GM23338 (cell line): Measurements from ENCODE around the gene CCDC68. TPM values are rescaled to one million over a fixed set of nuclear protein-coding genes. Genes with fewer than 3 reads are reported as not detected.

Experiments
- ATAC-seq: fragments of 200-7000 bp; cut with Tn5 transposase; 3 replicates; pipeline ENCODE4 v1.9.1; 2020
- DNase-seq: peaks from one replicate; pipeline ENCODE4 v3.0.0-alpha.2; 2015; ENCODE audit warnings: low spot score
- H2AFZ ChIP-seq: fragments of 200-600 bp; sonication (generic); 2 replicates; pipeline ENCODE4 v1.8.0; 2016; ENCODE audit warnings: antibody characterized with exemption, mild to moderate bottlenecking, moderate library complexity
- H3F3A ChIP-seq: fragments of 200-600 bp; sonication (generic); replicated peaks from 2 replicates; pipeline ENCODE4 v1.8.0; 2017; ENCODE audit warnings: antibody characterized with exemption, mixed run types, low read depth
- H3K27ac ChIP-seq: fragments of 200-600 bp; sonication (generic); 2 replicates; pipeline ENCODE4 v1.6.1; 2016; ENCODE audit warnings: low read depth
- H3K27me3 ChIP-seq: fragments of 200-600 bp; sonication (generic); 2 replicates; pipeline ENCODE4 v1.8.0; 2016; ENCODE audit warnings: mild to moderate bottlenecking, mixed run types, moderate library complexity; ENCODE audit not compliant: insufficient read depth
- H3K36me3 ChIP-seq: fragments of 200-600 bp; sonication (generic); 2 replicates; pipeline ENCODE4 v1.8.0; 2016; ENCODE audit warnings: mild to moderate bottlenecking; ENCODE audit not compliant: insufficient read depth
- H3K4me1 ChIP-seq: fragments of 200-600 bp; sonication (generic); 2 replicates; pipeline ENCODE4 v1.8.0; 2016; ENCODE audit warnings: mild to moderate bottlenecking, moderate library complexity; ENCODE audit not compliant: insufficient read depth
- H3K4me2 ChIP-seq: fragments of 200-600 bp; sonication (generic); 2 replicates; pipeline ENCODE4 v1.7.1; 2017; ENCODE audit warnings: mixed run types
- H3K4me3 ChIP-seq: fragments of 200-600 bp; sonication (generic); 2 replicates; pipeline ENCODE4 v1.6.1; 2016; ENCODE audit warnings: mixed run types
- H3K79me2 ChIP-seq: fragments of 200-600 bp; sonication (generic); replicated peaks from 2 replicates; pipeline ENCODE4 v1.8.0; 2017; ENCODE audit warnings: mild to moderate bottlenecking; ENCODE audit not compliant: insufficient read depth
- H3K9me2 ChIP-seq: fragments of 200-600 bp; sonication (generic); 2 replicates; pipeline ENCODE4 v1.8.0; 2017; ENCODE audit not compliant: insufficient read depth
- H4K20me1 ChIP-seq: fragments of 200-600 bp; sonication (generic); replicated peaks from 2 replicates; pipeline ENCODE4 v1.8.0; 2017; ENCODE audit warnings: mild to moderate bottlenecking; ENCODE audit not compliant: insufficient read depth
- H3K27ac Mint-ChIP-seq: 2 replicates; pipeline ENCODE4 v1.8.0; 2020; ENCODE audit warnings: inconsistent platforms, mild to moderate bottlenecking, moderate library complexity, mixed read lengths
- H3K27me3 Mint-ChIP-seq: 3 replicates; pipeline ENCODE4 v1.8.0; 2022; ENCODE audit warnings: low read depth, mild to moderate bottlenecking, moderate library complexity, mixed read lengths, inconsistent platforms; ENCODE audit not compliant: insufficient read depth, poor library complexity
- H3K36me3 Mint-ChIP-seq: 3 replicates; pipeline ENCODE4 v1.8.0; 2021; ENCODE audit warnings: low read depth, mild to moderate bottlenecking, inconsistent platforms, moderate library complexity, mixed read lengths
- H3K4me1 Mint-ChIP-seq: 3 replicates; pipeline ENCODE4 v1.8.0; 2020; ENCODE audit warnings: mild to moderate bottlenecking, inconsistent platforms, mixed read lengths
- H3K4me3 Mint-ChIP-seq: 3 replicates; pipeline ENCODE4 v1.8.0; 2021; ENCODE audit warnings: moderate library complexity, mild to moderate bottlenecking, inconsistent platforms, mixed read lengths
- H3K9me3 Mint-ChIP-seq: 3 replicates; pipeline ENCODE4 v1.8.0; 2020; ENCODE audit warnings: moderate library complexity, mild to moderate bottlenecking, inconsistent platforms, mixed read lengths
- CREB1 ChIP-seq: fragments of 250-450 bp; sonication (Bioruptor Pico); IDR thresholded peaks from 2 replicates; pipeline ENCODE4 v1.5.0; 2020; ENCODE audit warnings: low read depth, mild to moderate bottlenecking, moderate library complexity
- EZH2 ChIP-seq: fragments of 200-600 bp; sonication (generic); IDR thresholded peaks from one replicate; pipeline ENCODE4 v1.8.0; 2017; ENCODE audit warnings: antibody characterized with exemption, mild to moderate bottlenecking, low read depth; ENCODE audit not compliant: unreplicated experiment
- EZH2phosphoT487 ChIP-seq: fragments of 200-600 bp; sonication (generic); IDR thresholded peaks from one replicate; pipeline ENCODE4 v1.8.1; 2018; ENCODE audit warnings: antibody characterized with exemption; ENCODE audit not compliant: unreplicated experiment
- JUNB ChIP-seq: IDR thresholded peaks from one replicate; pipeline ENCODE4 v1.6.1; 2016; ENCODE audit warnings: antibody characterized with exemption; ENCODE audit not compliant: unreplicated experiment
- NANOG ChIP-seq: IDR thresholded peaks from 2 replicates; pipeline ENCODE4 v1.6.1; 2016; ENCODE audit warnings: antibody characterized with exemption, borderline replicate concordance
- POLR2AphosphoS5 ChIP-seq: IDR thresholded peaks from 2 replicates; pipeline ENCODE4 v1.6.1; 2016; ENCODE audit warnings: antibody characterized with exemption, low read depth
- STAT1 ChIP-seq: IDR thresholded peaks from one replicate; pipeline ENCODE4 v1.6.1; 2016; ENCODE audit warnings: antibody characterized with exemption; ENCODE audit not compliant: unreplicated experiment
- ZNF114 ChIP-seq: fragments of 250-450 bp; sonication (Bioruptor Pico); IDR thresholded peaks from 2 replicates; pipeline ENCODE4 v1.5.0; 2020; ENCODE audit warnings: mild to moderate bottlenecking, moderate library complexity
- ZNF331 ChIP-seq: fragments of 250-450 bp; sonication (Bioruptor Pico); IDR thresholded peaks from 2 replicates; pipeline ENCODE4 v1.5.0; 2020; ENCODE audit warnings: low read depth, mild to moderate bottlenecking, moderate library complexity
- polyA plus RNA-seq: library from polyadenylated mRNA; unstranded; fragments of >200 nt; fragmentation: Nextera tagmentation; extraction: Ambion mirVana; gene quantifications from 2 replicates; pipeline ENCODE4 v1.2.1, GENCODE V29; 2016
- total RNA-seq: library from RNA; depleted of rRNA; stranded (reverse); fragments of >200 nt; shearing (Covaris generic); gene quantifications from 2 replicates; pipeline ENCODE4 v1.2.3, GENCODE V29; 2014
- TF ChIP-seq, protein P1 (sequence below), 2 experiments: fragments of 200-600 bp in 1 of 2; sonication (generic) in 1 of 2; conservative IDR thresholded peaks; 2 replicates each; pipeline versions ENCODE4 v1.5.1 to v1.6.1; 2016 to 2017; ENCODE audit warnings: antibody characterized with exemption in 2 of 2, low read depth in 2 of 2, mild to moderate bottlenecking in 2 of 2, moderate library complexity in 1 of 2
- TF ChIP-seq, protein P2 (sequence below): IDR thresholded peaks from 2 replicates; pipeline ENCODE4 v1.6.1; 2016; ENCODE audit warnings: antibody characterized with exemption
- TF ChIP-seq, protein P3 (sequence below): IDR thresholded peaks from one replicate; pipeline ENCODE4 v1.6.1; 2018; ENCODE audit warnings: antibody characterized with exemption; ENCODE audit not compliant: unreplicated experiment

CCDC68 gene
- total and polyA plus RNA-seq, 2 experiments from 2014 or later = 1.6 to 3.7 TPM

DNA sequence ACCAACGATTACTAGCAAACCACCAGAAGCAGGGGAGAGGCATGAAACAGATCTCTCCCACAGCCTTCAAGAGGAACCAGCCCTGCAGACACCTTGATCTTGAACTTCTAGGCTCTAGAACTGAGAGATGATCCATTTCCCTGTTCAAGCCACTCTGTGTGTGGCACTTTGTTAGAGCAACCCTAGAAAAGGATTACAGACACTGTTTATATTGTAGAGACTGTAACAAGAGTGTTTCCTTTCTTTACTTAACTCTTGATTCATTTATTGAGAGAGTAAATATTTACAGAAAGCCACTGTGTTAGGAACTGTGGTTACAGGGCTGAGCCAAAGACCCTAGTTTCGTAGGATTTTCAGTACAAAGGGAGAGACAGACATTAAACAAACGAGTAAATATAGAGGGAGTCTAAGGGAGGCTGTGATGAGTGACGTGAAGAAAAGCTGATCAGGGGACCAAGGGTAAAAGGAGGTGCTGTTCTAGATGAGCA, 10.9 kb downstream of the CCDC68 start:
- H3F3A ChIP-seq = no peaks in the 10 kb centered on the region
- no peak for TF ChIP-seq NANOG
- TF ChIP-seq EZH2phosphoT487 = no peak
- no peaks in the 10 kb centered on the region for H3K36me3 ChIP-seq
- no peak overlapping the region for H2AFZ ChIP-seq
- no peak for ATAC-seq
- Mint-ChIP-seq H3K4me3 (no peak overlapping the region), H3K27me3 (no peaks in the 10 kb centered on the region), H3K4me1 (no peaks in the 10 kb centered on the region), H3K36me3 (no peaks in the 10 kb centered on the region), H3K27ac (no peak overlapping the region), H3K9me3 (no peaks in the 10 kb centered on the region)
- no peak overlapping the region for H3K4me2 ChIP-seq
- H3K4me1 ChIP-seq = no peaks in the 10 kb centered on the region
- no peak overlapping the region for H3K27ac ChIP-seq
- no peaks in the 10 kb centered on the region for H3K79me2 ChIP-seq
- DNase-seq = no peak
- no peak overlapping the region for H3K4me3 ChIP-seq
- no peaks in the 10 kb centered on the region for H3K9me2 ChIP-seq
- no peaks in the 10 kb centered on the region for H4K20me1 ChIP-seq
- H3K27me3 ChIP-seq = no peaks in the 10 kb centered on the region

DNA sequence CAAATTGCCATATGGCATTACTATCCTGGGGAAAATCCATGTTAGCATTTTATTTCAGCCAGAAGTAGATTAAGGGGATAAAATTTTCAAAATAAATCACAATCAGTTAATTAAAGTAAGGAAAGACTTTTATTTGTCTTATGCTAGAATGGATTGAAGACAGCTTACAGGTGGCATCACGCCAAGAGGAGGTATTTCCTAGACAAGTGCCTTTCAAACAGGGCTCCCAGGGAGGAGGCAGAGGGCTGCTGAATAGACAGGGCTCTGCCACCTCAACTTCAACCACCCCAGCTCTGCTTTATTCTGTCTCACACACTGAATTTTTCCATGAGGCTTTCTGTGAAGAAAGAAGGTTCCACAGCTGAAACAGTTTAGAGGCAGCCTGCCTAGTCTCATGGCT, 12.2 kb downstream of the CCDC68 start:
- no peaks in the 10 kb centered on the region for H3K9me2 ChIP-seq
- Mint-ChIP-seq H3K4me3 (no peak overlapping the region), H3K9me3 (no peaks in the 10 kb centered on the region), H3K4me1 (no peaks in the 10 kb centered on the region), H3K27ac (no peak overlapping the region), H3K27me3 (no peaks in the 10 kb centered on the region), H3K36me3 (no peaks in the 10 kb centered on the region)
- no peak for DNase-seq
- no peaks in the 10 kb centered on the region for H3K27me3 ChIP-seq
- no peak overlapping the region for H3K4me3 ChIP-seq
- H2AFZ ChIP-seq = no peak overlapping the region
- H3K4me2 ChIP-seq = no peak overlapping the region
- H3K79me2 ChIP-seq = no peaks in the 10 kb centered on the region
- ATAC-seq = no peak
- no peaks in the 10 kb centered on the region for H3K36me3 ChIP-seq
- H4K20me1 ChIP-seq = no peaks in the 10 kb centered on the region
- H3K27ac ChIP-seq = no peak overlapping the region
- no peaks in the 10 kb centered on the region for H3F3A ChIP-seq
- H3K4me1 ChIP-seq = no peaks in the 10 kb centered on the region
- no peak for TF ChIP-seq ZNF331
- TF ChIP-seq, protein P1, sequence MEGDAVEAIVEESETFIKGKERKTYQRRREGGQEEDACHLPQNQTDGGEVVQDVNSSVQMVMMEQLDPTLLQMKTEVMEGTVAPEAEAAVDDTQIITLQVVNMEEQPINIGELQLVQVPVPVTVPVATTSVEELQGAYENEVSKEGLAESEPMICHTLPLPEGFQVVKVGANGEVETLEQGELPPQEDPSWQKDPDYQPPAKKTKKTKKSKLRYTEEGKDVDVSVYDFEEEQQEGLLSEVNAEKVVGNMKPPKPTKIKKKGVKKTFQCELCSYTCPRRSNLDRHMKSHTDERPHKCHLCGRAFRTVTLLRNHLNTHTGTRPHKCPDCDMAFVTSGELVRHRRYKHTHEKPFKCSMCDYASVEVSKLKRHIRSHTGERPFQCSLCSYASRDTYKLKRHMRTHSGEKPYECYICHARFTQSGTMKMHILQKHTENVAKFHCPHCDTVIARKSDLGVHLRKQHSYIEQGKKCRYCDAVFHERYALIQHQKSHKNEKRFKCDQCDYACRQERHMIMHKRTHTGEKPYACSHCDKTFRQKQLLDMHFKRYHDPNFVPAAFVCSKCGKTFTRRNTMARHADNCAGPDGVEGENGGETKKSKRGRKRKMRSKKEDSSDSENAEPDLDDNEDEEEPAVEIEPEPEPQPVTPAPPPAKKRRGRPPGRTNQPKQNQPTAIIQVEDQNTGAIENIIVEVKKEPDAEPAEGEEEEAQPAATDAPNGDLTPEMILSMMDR (conservative IDR thresholded peaks at IDR 0.05; ENCODE audit: low read depth in 2 of 2) = no peak
- no peak for TF ChIP-seq EZH2phosphoT487

DNA sequence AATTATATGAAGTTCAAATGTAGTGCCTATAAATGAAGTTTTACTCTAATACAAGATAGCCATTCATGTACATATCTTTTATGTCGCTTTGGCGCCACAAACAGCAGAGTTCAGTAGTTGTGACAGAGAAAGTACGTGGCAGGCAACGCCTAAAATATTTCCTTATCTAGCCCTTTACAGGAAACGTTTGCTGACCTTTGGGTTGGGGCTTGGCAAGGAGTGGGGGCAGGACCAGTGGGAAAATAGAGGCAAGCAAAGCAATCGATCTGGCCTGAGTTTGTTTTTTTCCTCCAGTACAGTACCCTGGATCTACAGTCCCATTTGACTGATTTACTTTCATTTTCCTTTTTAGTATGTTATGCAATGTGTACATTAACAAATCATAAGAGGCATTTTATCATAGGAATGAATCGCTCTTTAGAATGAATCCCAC, 13.1 kb downstream of the CCDC68 start:
- no peaks in the 10 kb centered on the region for H3F3A ChIP-seq
- DNase-seq (no peak), ATAC-seq (no peak)
- no peaks in the 10 kb centered on the region for H3K36me3 Mint-ChIP-seq
- H3K4me3 ChIP-seq = no peak overlapping the region
- H3K27ac Mint-ChIP-seq = no peak overlapping the region
- H3K4me1 ChIP-seq = no peaks in the 10 kb centered on the region
- H3K4me3 Mint-ChIP-seq = no peak overlapping the region
- no peaks in the 10 kb centered on the region for H3K9me3 Mint-ChIP-seq
- no peaks in the 10 kb centered on the region for H3K4me1 Mint-ChIP-seq
- no peak overlapping the region for H3K4me2 ChIP-seq
- no peaks in the 10 kb centered on the region for H3K79me2 ChIP-seq
- no peaks in the 10 kb centered on the region for H3K27me3 Mint-ChIP-seq
- no peaks in the 10 kb centered on the region for H4K20me1 ChIP-seq
- no peaks in the 10 kb centered on the region for H3K9me2 ChIP-seq
- no peak overlapping the region for H2AFZ ChIP-seq
- H3K27ac ChIP-seq = no peak overlapping the region
- H3K36me3 ChIP-seq = no peaks in the 10 kb centered on the region
- no peaks in the 10 kb centered on the region for H3K27me3 ChIP-seq
- TF ChIP-seq, protein P2, sequence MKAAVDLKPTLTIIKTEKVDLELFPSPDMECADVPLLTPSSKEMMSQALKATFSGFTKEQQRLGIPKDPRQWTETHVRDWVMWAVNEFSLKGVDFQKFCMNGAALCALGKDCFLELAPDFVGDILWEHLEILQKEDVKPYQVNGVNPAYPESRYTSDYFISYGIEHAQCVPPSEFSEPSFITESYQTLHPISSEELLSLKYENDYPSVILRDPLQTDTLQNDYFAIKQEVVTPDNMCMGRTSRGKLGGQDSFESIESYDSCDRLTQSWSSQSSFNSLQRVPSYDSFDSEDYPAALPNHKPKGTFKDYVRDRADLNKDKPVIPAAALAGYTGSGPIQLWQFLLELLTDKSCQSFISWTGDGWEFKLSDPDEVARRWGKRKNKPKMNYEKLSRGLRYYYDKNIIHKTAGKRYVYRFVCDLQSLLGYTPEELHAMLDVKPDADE = no peak
- TF ChIP-seq EZH2 = no peak
- no peak for TF ChIP-seq CREB1 (CRISPR knock-in tag)
- no peak for TF ChIP-seq POLR2AphosphoS5
- TF ChIP-seq, protein P1 (conservative IDR thresholded peaks at IDR 0.05; ENCODE audit: low read depth in 2 of 2) = no peak
- no peak for TF ChIP-seq ZNF331
- no peak for TF ChIP-seq NANOG
- no peak for TF ChIP-seq ZNF114 (CRISPR knock-in tag)
- TF ChIP-seq STAT1 = no peak
- TF ChIP-seq, protein P3, sequence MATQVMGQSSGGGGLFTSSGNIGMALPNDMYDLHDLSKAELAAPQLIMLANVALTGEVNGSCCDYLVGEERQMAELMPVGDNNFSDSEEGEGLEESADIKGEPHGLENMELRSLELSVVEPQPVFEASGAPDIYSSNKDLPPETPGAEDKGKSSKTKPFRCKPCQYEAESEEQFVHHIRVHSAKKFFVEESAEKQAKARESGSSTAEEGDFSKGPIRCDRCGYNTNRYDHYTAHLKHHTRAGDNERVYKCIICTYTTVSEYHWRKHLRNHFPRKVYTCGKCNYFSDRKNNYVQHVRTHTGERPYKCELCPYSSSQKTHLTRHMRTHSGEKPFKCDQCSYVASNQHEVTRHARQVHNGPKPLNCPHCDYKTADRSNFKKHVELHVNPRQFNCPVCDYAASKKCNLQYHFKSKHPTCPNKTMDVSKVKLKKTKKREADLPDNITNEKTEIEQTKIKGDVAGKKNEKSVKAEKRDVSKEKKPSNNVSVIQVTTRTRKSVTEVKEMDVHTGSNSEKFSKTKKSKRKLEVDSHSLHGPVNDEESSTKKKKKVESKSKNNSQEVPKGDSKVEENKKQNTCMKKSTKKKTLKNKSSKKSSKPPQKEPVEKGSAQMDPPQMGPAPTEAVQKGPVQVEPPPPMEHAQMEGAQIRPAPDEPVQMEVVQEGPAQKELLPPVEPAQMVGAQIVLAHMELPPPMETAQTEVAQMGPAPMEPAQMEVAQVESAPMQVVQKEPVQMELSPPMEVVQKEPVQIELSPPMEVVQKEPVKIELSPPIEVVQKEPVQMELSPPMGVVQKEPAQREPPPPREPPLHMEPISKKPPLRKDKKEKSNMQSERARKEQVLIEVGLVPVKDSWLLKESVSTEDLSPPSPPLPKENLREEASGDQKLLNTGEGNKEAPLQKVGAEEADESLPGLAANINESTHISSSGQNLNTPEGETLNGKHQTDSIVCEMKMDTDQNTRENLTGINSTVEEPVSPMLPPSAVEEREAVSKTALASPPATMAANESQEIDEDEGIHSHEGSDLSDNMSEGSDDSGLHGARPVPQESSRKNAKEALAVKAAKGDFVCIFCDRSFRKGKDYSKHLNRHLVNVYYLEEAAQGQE = no peak
- TF ChIP-seq JUNB = no peak
